Hematopoietic multipotent progenitor cell treated with erythropoietin and hydrocortisone succinate and interleukin-3 and kit ligand, for 15 days (in vitro differentiated cells): ENCODE data around the gene TBCA.
A peak's percentile ranks its signal among the peaks of the same experiment; 100 is the strongest.
"Not testable (repeated sequence)": the region's sequence is repeated elsewhere in the genome, so short reads cannot be mapped to it uniquely, and the experiment has no call there.

Experiments
- DNase-seq: peaks from one replicate; pipeline ENCODE4 v3.0.0-alpha.2; 2015; ENCODE audit warnings: low spot score

The TBCA gene

DNA sequence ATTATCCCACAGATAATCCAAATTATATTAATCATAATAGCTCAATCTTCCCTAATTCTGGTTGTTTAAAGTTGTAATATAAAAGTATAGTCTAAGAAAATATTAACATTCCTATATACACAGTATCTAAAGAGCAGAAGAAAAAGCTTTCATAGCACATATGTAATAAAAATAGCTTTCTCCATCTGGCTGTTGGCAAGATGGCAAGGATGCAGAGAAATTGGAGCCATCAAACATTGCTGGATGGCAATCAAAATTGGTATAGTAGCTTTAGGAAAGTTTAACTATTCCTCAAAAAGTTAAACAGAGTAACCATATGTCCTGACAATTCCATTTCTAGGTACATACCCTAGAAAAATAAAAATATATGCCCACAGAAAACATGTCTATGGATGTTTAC lies 66.8 kb downstream of the TBCA start:
- DNase-seq = no peak

DNA sequence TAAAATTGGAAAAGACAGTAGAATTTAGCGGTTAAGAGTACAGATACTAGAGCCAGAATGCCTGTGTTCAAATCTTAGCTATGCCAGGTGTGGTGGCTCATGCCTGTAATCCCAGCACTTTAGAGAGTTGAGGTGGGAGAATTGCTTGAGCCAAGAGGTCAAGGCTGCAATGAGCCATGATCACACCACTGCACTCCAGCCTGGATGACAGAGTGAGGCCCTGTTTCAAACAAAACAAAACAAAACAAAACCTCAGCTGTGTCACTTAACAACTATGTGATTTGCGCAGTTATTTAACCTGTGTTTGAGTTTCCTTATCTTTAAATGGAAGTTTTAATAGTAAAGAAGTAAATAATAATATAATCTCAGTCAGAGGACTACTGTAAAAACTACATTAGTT lies 68.3 kb downstream of the TBCA start:
- DNase-seq = no peak

DNA sequence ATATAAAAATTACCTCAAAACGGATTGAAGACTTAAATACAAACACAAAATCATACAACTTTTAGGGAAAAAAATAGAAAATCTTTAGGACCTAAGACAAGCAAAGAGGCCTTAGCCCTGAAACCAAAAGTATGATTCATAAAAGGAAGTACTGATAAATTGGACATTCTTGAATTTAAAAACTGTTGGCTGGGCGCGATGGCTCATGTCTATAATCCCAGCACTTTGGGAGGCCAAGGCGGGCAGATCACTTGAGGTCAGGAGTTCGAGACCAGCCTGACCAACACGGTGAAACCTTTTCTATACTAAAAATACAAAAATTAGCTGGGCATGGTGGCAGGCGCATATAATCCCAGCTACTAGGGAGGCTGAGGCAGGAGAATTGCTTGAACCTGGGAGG lies 76.6 kb downstream of the TBCA start:
- DNase-seq = not testable (repeated sequence)

DNA sequence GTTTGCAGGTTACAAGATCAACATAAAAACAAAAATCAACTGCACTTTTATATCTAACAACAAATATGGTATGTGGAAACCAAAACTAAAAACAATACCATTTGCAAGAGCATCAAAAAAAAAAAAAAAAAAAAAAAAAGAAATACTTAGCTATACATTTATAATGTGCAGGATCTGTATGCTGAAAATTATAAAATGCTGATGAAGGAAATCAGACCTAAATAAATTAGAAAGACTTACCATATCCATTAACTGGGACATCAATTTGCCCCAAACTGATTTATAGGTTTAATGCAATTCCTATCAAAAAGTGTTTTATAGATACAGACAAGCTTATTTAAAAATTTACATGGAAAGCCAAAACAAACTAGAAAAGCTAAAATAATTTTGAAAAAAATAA lies 77.2 kb downstream of the TBCA start:
- DNase-seq = no peak

DNA sequence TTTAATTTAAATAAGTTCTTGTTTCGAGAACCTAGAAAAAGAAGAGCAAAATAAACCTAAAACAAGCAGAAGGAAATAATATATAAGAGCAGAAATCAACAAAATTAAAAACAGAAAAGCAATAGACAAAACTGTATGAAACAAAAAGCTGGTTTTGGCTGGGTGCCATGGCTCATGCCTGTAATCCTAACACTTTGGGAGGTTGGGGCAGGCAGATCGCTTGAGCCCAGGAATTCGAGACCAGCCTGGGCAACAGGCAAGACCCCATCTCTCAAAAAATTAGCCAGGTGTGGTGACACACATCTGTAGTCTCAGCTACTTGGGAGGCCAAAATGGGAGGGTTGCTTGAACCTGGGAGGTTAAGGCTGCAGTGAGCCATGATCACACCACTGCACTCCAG lies 78.4 kb downstream of the TBCA start:
- no peak for DNase-seq

DNA sequence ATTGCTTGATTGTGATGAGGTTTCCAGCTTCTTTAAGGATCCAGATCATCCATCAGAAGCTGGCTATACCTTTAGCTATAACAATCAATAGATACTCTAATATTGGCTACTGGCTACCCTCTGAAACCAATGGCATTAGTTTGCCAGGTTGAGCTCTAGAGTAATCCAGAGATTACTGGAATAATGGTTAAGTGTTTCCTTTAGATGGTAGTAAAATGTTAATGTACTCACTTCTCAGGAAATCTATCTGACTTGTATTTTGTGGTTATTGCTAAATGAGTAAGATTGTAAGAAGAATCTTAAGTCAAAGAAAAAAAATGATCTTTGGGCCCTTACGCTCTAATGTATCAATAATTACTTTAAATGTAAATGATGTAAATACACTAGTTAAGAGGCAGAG lies 80.0 kb downstream of the TBCA start:
- no peak for DNase-seq

DNA sequence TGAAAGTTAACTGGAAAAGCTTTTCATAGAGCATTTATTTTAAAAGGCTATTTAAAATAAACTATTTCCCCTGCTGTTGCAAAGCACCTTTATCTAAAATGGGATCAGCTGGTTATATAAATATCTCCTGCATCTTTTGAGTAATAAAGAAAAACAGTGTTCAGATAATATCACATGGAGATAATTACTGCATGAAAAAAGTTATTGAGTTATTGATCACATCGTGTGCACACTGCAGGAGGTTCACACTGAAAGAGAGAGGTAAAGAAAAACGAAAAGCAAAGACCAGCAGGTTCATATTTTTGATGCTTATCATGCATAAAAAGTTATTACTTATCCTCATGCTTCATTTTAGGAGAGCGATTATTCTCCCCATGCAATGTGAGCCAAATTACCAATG lies 82.2 kb downstream of the TBCA start:
- no peak for DNase-seq

DNA sequence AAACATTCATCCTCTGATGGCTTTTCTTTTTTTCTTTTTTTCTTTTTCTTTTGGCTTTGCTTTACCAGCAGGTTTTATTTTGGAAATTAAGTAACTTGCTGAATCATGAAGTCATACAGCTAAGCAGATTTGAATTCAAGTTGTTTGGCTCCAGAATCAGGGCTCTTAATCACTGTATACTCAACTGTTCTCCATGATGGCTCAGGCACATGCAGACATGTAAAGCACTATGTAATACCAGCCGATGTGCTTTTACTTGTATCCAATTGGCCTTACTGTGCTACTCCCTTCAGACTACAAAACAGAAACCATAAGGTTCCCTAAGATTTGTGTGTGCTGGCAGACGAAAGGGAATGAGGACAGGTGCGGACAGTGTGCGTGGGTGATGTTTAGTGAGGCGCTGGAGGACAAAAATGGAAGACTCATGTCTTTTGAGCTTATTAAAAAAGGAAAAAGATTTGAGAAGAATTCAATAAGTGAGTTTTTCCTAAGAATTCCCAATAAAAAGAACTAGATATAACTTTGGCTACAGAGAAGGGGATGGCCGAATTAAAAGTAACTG lies 92.9 kb downstream of the TBCA start:
- no peak for DNase-seq

DNA sequence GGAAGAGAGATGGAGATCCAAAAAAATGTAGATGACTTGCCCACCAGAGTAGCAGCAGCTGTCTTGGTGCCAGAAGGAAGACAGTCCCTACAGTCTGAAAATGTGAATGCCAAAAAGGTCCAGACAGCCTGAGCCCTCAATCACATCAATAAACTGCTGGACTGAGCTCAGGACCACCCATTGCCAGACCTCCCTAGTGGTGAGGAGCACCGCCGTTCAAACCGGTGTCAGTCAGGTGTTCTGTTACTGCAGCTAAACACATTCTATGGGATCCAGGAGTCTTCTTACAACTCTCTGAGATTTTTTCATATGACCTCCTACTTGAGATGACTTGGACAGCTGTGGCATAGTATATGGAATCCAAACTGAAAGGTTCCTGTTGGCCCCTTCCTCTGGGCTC lies 105.6 kb downstream of the TBCA start:
- no peak for DNase-seq

DNA sequence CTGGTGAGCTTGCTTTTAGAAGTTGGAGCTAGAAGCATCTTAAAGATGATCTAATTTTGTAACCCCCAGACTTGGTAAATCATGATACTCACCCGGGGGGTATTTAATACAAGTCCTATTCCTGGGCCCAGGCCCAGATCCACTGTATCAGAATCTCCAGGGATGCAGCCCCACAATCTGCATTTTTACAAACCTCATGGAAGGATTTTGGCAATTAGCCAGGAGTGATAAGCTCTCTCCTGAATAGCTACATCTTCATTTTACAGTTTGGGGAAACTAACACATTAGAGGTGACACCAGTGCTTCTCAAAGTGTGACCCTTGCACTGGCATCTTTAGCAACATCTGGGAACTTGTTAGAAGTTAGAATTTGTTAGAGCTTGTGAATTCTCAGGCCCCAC lies 106.5 kb downstream of the TBCA start:
- DNase-seq = peak; percentile 15

DNA sequence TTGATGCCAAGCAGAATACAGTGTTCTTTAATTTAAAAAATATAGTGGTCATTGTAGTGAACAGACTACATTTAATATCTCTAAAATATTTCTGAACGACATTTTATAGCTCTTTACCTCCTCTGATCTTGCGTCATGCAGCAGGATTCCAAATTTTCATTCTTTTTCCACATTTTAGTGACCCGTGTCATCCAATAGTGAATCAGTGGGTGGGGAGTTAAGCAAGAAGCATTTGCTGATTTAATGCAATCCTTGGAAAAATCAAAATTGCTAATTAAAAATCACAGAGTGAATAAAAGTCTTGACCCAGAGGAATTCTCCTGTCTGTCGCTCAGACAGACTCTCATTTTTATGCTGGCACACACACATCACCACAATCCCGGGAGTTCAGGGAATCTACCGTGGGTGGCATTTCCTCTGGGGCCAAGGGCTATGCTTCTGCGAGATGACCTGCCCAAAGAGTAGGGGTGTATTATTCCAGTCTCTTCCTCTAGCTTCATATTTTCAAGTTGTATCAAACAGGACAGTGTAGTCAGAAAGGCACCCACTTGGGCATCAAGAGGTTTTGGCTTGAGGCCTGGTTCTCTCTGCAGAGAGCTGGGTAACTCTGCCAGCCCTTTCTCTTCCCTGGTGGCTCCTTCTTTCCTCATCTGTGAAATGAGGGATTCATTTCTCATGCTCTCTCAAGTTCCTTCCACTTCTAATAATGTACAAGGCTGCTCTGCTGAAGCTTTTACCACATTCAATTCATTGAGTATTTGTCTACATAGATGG lies 112.9 kb downstream of the TBCA start:
- no peak for DNase-seq

DNA sequence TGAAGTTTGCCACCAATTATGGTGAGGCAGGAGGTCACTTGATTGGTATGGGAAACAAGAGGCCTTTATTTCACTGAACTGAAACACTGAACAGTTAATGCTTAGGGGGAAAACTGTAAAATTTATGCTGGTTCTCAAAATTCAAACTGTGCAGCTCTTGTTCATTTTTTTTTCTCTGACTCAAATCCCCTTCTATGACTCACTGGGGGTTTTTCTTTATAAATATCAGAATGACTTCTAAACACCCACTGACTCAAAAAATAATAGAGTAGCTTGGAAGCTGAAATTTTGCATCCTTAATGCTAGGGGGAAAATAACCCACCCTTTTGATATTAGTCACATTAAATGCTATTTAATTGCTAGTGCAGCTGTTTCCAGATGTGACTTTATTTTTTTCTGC lies 113.5 kb downstream of the TBCA start:
- DNase-seq = no peak

DNA sequence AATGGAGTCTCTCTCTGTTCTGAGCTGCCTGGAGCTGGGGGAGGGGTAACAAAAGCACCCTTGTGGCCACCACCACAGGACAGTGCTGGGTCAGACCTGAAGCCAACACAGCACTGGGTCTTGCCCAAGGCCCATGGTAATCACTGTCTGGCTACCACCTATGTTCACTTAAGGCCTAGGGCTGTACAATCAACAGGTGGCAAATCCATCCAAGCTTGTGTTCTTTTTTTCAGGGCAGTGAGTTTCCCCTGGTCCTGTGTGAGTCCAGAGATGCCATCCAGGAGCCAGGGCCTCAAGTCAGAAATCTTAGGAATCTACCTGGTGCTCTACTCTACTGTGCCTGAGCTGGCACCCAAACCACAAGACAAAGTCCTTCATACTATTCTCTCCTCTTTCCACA lies 117.5 kb downstream of the TBCA start:
- DNase-seq = no peak

DNA sequence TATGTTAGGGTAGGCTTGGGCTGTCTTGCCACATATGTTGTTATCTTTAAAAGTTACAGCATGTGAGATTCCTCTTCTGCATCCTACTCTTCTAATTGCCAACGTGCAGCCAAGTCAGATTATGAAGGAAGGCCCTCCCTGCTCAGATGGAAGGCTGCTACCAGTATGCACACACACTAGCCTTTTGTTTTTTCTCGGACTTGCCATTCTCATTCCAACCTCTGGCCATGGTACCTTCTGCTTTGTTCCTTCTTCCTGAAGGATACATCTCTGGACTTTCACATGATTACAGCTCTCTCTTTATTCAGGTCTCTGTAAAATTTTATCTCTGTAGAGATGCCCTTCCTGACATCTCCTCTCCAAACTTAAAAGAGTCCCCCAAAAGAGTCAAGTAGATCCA lies 124.8 kb downstream of the TBCA start:
- no peak for DNase-seq

DNA sequence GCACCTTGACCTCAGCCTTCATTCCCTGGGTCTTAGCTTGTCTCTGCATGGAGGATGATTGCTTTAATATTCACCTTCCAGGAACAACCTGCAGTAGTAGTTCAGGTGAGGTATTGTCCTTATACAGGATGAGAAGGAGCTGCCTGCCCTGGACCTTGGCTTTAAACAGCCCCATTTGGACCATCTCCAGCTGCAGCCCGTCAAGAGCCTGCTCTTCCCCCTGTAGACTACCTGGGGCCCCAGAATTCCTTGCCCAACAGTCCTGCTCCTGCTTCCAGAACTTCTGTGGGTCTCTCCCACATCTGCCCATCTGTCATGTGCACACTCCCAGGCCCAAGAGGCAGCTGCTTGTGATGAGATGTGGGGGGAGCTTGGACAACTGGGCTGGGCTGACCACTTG lies 125.5 kb downstream of the TBCA start:
- no peak for DNase-seq

DNA sequence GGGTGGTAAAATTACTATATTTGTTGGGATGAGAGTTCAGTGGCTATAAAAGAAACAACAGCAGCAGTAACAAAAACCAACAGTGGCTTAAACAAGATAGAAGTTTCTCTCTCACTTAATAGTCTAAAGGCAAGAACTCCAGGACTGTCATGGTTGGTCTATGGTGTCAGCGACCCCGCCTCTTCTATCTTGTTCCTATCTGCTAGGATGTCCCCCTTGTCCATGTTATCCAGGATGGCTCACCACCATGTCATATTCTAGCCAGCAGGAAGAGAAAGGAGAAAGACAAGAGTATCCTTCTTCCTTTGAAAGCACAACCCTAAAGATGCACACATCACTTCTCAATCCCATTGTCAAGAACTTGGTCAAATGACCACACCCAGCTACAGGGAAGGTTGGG lies 126.4 kb downstream of the TBCA start:
- DNase-seq = no peak

DNA sequence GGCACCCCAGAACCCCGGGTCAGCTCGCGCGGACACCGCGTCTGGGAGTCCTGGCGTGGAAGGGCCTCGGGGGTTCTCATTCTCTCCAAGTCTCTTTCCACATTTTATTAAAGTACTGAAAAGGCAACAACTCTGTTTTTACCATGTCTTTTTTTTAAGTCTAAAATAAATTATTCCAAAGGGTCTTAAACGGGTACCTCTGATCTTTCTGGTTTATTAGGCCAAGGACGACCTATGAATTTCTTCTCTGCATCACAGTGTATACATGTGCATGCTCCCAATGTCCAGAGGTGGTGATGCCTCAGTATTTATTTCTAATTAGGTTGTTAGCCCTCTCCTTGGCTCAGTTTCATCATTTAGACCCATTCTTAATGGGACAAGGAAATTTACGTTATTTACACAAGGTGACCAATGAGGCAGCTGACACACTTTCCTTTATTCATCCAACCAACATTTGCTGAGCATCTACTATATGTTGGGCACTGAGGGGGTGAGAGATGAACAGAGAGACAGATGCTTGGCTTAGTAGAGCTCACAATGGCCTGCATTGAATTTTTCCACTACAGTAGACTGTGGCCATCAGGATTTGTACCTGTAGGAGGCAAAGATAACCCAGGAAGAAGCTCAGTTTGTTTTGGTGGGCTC lies 130.0 kb downstream of the TBCA start:
- DNase-seq = no peak

DNA sequence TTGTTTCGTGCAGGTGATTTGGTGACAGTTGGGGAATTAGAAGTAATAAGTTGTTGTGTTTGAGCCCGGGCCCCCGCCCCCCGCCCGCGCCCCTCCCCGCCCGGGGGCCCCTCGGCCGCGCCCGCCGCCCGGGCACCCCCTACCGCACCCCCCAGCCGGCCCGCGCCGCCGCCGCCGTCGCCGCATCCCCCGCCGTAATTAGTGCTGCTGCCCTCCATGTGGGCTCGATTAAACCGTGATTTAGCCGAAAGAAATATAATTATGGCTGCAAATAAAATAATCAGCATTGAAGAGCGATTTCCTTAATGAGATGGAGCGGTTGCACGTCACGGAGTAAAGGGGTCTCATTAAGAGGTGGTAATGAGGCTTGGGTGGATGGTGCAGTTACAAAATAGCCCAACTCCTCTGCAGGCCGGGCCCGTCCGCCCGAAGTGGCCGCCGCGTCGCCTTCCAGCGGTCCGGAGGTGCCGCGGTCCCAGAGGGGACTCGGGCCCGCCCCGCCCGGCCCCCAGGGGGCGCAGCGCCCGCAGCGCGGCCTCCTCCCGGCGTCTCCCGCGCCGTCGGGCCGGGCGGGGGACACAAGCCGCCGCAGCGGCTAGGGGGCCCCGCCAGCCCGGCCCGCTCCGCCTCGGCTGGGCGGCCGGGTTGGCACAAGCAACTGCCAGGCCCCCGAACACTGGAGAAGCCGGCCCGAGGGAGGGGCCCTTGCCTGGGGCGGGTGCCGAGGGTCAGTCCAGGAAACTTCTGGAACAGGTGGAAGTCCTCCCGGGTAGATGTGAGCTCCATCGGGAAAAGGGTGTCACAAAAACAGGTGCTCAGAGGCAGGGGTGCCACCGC lies 130.8 kb downstream of the TBCA start:
- peak; percentile 39 for DNase-seq

DNA sequence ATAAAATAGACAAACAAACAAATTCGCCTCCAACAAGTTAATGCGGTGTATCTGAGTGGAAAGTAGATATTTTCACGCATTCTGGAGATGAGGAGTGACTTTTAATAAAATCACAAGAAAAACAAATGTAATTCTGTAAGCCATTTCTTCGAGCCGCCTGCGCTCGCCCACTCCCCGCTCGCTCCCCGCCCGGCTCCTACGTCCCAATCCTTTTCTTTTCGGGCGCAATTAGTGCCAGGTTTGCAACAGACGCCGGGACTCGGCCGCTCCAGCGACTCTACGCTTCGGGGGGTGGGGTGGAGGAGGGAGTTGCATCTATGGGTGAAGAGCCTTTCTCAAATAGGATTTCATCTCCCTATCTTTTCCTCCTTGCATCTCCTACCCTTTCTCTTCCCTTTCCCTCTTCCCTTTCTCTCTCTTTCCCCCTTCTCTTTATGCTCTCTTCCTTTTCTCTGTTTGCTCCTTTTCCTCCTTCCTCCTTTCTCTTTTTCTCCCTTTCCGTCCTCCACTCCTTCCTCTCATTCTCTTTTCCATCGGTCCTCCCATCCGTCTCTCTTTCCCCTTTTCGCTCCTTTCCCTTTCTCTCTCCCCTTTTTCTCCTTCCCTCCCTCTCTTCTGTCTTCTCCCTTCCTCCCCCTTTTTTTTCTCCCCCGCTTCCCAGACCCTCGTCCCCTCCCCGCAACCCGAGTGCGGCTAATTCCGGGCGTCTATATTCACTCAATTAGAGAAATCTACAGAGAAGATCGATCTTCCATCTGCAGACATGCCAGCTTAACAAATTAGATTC lies 131.6 kb downstream of the TBCA start:
- DNase-seq = no peak

DNA sequence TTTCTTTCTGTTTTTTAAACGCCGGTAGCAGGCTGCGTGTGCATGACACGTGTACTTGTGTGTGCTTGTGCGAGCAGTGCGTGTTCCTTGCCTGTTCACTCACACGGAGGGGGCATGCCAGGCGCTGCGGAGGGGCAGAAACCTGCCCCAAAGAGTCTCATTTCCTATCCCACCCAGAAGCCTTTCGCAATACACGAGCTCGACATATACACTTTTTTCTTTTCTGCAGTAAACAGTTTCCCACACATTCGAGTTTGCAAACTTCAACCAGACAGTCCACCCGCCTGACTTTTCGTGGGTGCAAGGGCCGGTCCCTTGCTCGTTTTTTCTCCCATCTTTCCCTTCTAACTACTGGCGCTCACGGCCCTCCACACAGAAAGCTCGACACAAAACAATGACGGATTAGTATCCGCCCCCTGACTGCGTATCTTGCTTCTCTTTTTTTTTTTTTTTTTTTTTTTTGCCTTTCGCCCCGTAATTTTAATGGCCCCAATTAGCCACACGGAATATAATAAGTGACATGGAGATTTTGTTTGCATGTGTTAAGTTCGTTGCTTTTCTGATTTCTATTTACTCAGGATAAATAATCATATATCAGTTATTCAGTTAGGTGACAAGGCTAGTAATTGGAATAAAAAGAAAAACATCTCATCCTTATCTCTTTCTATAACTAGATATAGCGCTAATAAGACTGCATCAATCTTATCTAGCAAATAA lies 132.3 kb downstream of the TBCA start:
- DNase-seq = no peak
